RWPE1 (cell line): ENCODE data around the gene DDX4.
"Not testable (repeated sequence)": the region's sequence is repeated elsewhere in the genome, so short reads cannot be mapped to it uniquely, and the experiment has no call there.

Experiments
- CTCF ChIA-PET: fragments of 350-600 bp; sonication (Branson Sonifier 250); formaldehyde crosslinking; extraction: SDS; loops from one replicate; lab custom pipeline; 2021; lab: Yijun Ruan, JAX
- POLR2A ChIA-PET: fragments of 400-600 bp; formaldehyde crosslinking; extraction: SDS; loops from one replicate; lab custom pipeline; 2020; ENCODE audit warnings: antibody characterized with exemption; ENCODE audit not compliant: low non-redundant PET; lab: Yijun Ruan, JAX
- DNase-seq: peaks from one replicate; pipeline ENCODE4 v3.0.0; 2012; ENCODE audit warnings: low spot score
- H3K27ac ChIP-seq: fragments of 450-650 bp; 2 replicates; pipeline ENCODE4 v1.5.1; 2017
- TF ChIP-seq, protein P1 (sequence below): fragments of 450-650 bp; conservative IDR thresholded peaks from 2 replicates; pipeline ENCODE4 v1.5.1; 2017; ENCODE audit warnings: low read depth, mild to moderate bottlenecking

The DDX4 gene

DNA sequence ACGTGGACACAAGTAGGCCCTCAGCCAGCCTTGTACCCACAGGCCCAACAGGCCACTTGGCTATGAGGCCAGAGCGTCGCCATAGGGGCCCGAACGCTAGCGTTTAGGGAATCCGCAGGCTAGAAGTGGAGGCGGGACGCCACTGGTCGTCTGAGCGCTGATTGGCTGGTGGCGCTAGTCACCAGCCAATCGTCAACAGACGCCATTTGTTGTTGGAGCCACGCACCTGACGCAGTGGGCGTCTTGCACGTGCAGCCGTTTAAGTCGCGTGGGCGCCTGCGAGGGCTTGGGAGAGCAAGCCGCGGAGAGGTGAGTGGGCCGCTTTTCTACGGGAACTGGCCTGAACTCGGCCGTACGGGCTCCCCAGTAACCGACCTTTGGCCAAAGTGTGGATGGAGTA is at the start of gene DDX4:
DDX4 (plus strand) TSS at position 269 of the 400 bp plus-strand sequence. CDS start 903 bp downstream, outside the sequence.
- ChIA-PET POLR2A (no interaction called here), CTCF (no interaction called here)
- TF ChIP-seq, protein P1, sequence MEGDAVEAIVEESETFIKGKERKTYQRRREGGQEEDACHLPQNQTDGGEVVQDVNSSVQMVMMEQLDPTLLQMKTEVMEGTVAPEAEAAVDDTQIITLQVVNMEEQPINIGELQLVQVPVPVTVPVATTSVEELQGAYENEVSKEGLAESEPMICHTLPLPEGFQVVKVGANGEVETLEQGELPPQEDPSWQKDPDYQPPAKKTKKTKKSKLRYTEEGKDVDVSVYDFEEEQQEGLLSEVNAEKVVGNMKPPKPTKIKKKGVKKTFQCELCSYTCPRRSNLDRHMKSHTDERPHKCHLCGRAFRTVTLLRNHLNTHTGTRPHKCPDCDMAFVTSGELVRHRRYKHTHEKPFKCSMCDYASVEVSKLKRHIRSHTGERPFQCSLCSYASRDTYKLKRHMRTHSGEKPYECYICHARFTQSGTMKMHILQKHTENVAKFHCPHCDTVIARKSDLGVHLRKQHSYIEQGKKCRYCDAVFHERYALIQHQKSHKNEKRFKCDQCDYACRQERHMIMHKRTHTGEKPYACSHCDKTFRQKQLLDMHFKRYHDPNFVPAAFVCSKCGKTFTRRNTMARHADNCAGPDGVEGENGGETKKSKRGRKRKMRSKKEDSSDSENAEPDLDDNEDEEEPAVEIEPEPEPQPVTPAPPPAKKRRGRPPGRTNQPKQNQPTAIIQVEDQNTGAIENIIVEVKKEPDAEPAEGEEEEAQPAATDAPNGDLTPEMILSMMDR = no peak
- DNase-seq = no peak
- no peak within 1 kb of the TSS for H3K27ac ChIP-seq

DNA sequence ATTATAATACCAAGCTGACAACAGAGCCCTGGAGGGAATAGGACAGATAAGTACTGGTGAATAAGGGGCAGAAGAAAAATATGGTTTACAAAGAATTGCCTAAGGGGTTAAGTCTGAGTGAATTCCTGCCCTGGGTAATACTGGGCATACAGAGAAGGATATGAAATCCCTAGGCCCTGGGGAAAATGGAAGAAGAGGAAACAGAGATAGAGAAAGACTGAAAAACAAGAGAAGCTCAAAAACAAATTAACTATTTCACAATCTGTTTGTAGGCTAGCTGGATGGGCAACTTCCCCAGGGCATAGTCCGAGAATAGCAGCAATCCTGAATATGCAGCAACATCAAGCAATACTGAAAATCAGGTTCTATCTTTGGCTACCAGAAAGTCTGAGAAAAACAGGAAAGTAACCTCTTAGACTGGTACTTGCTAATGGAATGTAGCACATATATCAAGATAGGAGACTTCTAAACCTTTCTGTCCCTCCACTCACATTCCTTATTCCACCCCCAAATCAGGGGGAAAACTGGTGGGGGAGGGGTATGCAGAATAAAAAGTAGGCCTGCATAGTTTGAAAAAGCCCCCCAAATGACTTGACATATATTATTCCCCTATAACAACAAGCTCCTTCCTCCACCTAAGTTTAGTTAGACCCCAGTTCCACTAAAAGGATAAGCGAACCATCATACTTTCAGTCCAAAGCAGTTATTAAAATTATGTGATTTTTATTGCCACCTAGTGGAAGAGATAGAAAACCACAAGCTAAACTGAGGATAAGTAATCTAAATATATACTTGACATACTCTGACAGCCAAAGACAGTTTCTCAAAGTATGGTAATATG is 46.4 kb upstream of the DDX4 start:
- no peak overlapping the region for H3K27ac ChIP-seq
- POLR2A ChIA-PET = no interaction called here
- TF ChIP-seq, protein P1 = peak; percentile 76
- peak; percentile 44 for DNase-seq
- CTCF ChIA-PET = interaction anchor here (0.6 to 1.6 kb wide), 19 partner anchors 14 to 795 kb away, joined by 3 to 7 read pairs (median 4); no protein-coding TSS in a partner anchor

DNA sequence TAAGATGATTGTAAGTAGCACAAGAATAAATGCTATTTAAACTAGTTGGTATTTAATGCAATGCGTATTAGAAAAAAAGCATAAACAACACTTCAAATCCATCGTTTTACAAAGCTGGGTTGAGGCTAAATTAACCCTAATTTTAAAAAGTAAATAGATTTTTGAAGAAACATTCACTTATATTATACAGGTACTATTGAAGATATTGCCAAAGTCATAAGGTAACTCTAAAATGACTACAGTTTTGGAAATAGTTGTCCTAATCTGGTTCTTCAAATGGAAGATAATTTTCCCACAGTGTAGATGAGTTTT is 45.8 kb upstream of the DDX4 start:
- H3K27ac ChIP-seq = no peak overlapping the region
- ChIA-PET POLR2A (no interaction called here), CTCF (interaction anchor here (0.5 to 1.6 kb wide), 17 partner anchors 14 to 598 kb away, joined by 3 to 7 read pairs (median 3); no protein-coding TSS in a partner anchor)
- DNase-seq = no peak
- TF ChIP-seq, protein P1 = peak; percentile 43

DNA sequence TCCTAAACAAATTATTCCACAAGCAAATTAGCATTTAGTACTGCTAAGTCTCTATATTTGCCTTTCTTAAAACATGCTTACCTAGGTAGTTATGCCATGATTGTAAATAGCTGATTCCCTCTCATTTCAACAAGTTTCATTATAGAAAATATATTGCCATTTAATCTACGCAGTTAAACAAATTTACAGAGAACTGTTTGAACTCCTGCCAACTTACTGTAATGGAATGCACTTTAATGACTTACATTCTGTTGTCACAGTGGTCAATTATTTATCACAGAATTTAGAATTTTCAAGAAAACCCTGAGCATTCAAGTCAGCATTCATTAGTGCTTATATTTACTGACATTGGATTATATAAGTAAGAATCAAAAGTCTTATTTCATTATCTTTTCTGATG is 45.4 kb upstream of the DDX4 start:
- no peak overlapping the region for H3K27ac ChIP-seq
- CTCF ChIA-PET = interaction anchor here (0.5 to 1.6 kb wide), 13 partner anchors 14 to 597 kb away, joined by 3 to 7 read pairs (median 4); no protein-coding TSS in a partner anchor
- TF ChIP-seq, protein P1 = no peak
- POLR2A ChIA-PET = no interaction called here
- DNase-seq = no peak

DNA sequence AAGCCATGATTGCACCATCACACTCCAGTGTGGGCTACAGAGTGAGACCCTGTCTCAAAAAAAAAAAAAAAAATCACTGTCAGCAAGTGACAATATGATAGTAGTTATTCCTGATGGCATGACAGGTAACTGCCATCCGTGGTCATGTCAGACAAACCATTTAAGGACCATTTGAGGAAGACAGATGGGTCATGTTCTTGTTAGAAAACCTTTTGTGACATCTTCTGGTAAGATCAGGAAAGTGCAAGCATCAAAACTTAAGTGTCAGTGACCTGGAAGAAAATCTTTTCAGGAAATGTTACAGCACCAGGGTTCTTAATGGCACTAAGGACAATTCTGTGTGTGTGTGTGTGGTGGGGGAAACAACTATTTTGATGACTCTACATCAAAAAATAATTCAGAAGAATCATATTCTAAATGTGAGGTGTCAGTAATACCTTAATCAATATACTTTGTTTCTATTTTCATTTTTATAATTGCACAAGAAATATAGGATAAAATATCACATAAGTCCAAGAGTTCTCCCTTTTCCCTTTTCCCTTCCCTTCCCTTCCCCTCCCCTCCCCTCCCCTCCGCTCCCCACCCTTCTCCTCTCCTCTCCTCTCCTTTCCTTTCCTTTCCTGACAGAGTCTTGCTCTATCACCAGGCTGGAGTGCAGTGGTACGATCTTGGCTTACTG is 43.6 kb upstream of the DDX4 start:
- H3K27ac ChIP-seq = no peak overlapping the region
- ChIA-PET CTCF (interaction anchor here (0.6 kb wide), 1 partner anchor 390 kb away, joined by 3 read pairs; no protein-coding TSS in a partner anchor), POLR2A (no interaction called here)
- TF ChIP-seq, protein P1 = peak; percentile 67
- peak; percentile 21 for DNase-seq

DNA sequence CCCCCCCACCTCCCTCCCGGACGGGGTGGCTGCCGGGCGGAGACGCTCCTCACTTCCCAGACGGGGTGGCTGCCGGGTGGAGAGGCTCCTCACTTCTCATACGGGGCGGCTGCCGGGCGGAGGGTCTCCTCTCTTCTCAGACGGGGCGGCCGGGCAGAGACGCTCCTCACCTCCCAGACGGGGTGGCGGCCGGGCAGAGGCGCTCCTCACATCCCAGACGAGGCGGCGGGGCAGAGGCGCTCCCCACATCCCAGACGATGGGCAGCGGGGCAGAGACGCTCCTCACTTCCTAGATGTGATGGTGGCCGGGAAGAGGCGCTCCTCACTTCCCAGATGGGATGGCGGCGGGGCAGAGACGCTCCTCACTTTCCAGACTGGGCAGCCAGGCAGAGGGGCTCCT is 41.2 kb upstream of the DDX4 start:
- CTCF ChIA-PET, POLR2A ChIA-PET, H3K27ac ChIP-seq, DNase-seq: not testable (repeated sequence)
